ENCODE data around the gene STXBP2. TPM values are rescaled to one million over a fixed set of nuclear protein-coding genes. Genes with fewer than 3 reads are reported as not detected.

STXBP2 gene
- total RNA-seq, 4 donors from 2014 or later: 117 to 245 (median 199) TPM

DNA sequence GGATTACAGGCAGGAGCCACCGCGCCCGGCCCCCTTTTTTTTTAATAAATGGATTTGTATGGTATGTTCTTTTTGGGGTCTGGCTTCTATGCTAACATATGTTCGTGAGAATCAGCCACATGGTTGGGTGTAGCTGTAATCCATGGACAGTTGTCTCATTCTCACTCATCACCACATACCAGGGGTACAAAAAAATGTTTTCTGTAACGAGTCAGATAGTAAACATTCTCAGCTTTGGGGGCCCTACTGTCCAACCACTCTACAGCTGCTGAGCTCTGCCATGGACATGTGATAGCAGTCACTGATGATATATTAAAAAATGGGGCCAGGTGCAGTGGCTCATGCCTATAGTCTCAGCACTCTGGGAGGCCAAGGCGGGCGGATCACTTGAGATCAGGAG is 26.8 kb downstream of the STXBP2 start:
- no peaks in the 10 kb centered on the region for H3K27me3 ChIP-seq
- no peaks in the 10 kb centered on the region for H3K9me3 ChIP-seq
- no peak for DNase-seq
- no peaks in the 10 kb centered on the region for H3K4me1 ChIP-seq
- H3K4me3 ChIP-seq: no peak overlapping the region
- TF ChIP-seq POLR2A (IDR thresholded peaks at IDR 0.05): no peak
- no peak for TF ChIP-seq CTCF (IDR thresholded peaks at IDR 0.05)
- H3K27ac ChIP-seq: no peak overlapping the region
- no peaks in the 10 kb centered on the region for H3K36me3 ChIP-seq

DNA sequence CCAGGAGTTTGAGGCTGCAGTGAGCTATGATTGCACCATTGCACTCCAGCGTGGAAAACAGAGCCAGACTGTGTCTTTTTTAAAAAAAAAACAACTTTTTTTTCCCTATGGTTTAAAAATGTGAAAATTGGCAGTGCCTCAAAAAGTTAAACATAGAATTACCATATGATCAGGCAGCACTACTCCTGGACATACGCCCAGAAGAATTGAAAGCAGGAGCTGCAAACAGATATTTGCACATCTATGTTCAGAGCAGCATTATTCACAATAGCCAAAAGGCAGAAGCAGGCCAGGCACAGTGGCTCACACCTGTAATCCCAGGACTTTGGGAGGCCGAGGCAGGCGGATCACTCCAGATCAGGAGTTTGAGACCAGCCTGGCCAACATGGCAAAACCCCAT is 28.2 kb downstream of the STXBP2 start:
- DNase-seq: no peak
- H3K36me3 ChIP-seq: no peaks in the 10 kb centered on the region
- TF ChIP-seq CTCF (IDR thresholded peaks at IDR 0.05) (no peak), POLR2A (IDR thresholded peaks at IDR 0.05) (no peak)
- no peaks in the 10 kb centered on the region for H3K27me3 ChIP-seq
- H3K4me1 ChIP-seq: no peaks in the 10 kb centered on the region
- H3K27ac ChIP-seq: no peak overlapping the region
- no peak overlapping the region for H3K4me3 ChIP-seq
- no peaks in the 10 kb centered on the region for H3K9me3 ChIP-seq

DNA sequence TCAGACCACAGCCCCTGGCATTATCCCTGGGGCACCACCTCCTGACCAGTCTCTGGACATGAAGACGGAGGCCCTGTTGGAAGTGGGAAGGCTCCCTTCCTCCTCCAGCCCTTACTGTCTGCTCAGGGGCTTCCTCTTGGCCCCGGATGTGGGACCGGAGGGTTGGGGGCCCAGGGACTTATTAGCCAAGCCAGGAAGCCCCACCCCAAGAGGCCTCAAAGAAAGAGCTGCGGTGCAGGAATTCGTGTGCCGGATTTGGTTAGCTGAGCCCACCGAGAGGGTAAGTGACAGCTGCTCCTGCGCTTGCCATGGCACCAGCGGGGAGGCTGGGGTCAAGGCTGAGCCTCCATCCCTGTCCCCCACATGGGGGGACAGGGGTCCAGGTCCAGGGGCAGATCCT is 31.9 kb downstream of the STXBP2 start, which contains the start of gene RETN:
Gene RETN (plus strand): TSS at position 208 of the 400 bp plus-strand sequence. CDS start 278 bp downstream, outside the sequence.
- H3K4me1 ChIP-seq: no peaks in the 10 kb centered on the region
- H3K9me3 ChIP-seq: no peaks in the 10 kb centered on the region
- no peaks in the 10 kb centered on the region for H3K36me3 ChIP-seq
- no peak within 1 kb of the TSS for H3K4me3 ChIP-seq
- DNase-seq: no peak
- TF ChIP-seq CTCF (IDR thresholded peaks at IDR 0.05) (no peak), POLR2A (IDR thresholded peaks at IDR 0.05) (no peak)
- no peak within 1 kb of the TSS for H3K27ac ChIP-seq
- no peaks in the 10 kb centered on the region for H3K27me3 ChIP-seq

DNA sequence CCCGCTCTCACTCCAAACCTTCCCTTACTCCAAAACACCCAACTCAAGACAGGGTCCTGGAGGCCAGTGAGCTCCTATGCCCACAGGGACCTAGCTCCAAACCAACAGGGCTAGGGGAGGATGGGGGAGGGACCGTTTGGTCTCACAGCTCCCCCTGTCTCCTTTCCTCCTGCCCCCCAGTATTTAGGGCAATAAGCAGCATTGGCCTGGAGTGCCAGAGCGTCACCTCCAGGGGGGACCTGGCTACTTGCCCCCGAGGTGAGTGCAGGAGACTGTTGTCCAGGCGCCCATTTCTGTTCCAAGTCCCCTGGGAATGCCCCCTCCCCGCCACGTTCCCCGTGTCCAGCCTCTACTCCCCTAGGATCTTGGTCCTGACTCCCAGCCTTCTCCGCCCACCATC is 32.7 kb downstream of the STXBP2 start:
- H3K9me3 ChIP-seq: no peaks in the 10 kb centered on the region
- H3K27me3 ChIP-seq: no peaks in the 10 kb centered on the region
- H3K27ac ChIP-seq: no peak overlapping the region
- no peak overlapping the region for H3K4me3 ChIP-seq
- no peaks in the 10 kb centered on the region for H3K36me3 ChIP-seq
- no peak for DNase-seq
- TF ChIP-seq POLR2A (IDR thresholded peaks at IDR 0.05): no peak
- TF ChIP-seq CTCF (IDR thresholded peaks at IDR 0.05): no peak
- H3K4me1 ChIP-seq: no peaks in the 10 kb centered on the region

GRCh38 chr19:7670150-7670783 is 33.4 kb downstream of the STXBP2 start:
- Histone ChIP-seq H3K27ac (no peak overlapping the region), H3K4me3 (no peak overlapping the region), H3K27me3 (no peaks in the 10 kb centered on the region), H3K4me1 (no peaks in the 10 kb centered on the region), H3K9me3 (no peaks in the 10 kb centered on the region), H3K36me3 (no peaks in the 10 kb centered on the region)
- no peak for DNase-seq
- TF ChIP-seq POLR2A (IDR thresholded peaks at IDR 0.05) (no peak), CTCF (IDR thresholded peaks at IDR 0.05) (no peak)

GRCh38 chr19:7670790-7671189 is 33.9 kb downstream of the STXBP2 start:
- TF ChIP-seq CTCF (IDR thresholded peaks at IDR 0.05) (no peak), POLR2A (IDR thresholded peaks at IDR 0.05) (no peak)
- Histone ChIP-seq H3K27ac (no peak overlapping the region), H3K4me3 (no peak overlapping the region), H3K36me3 (no peaks in the 10 kb centered on the region), H3K27me3 (no peaks in the 10 kb centered on the region), H3K9me3 (no peaks in the 10 kb centered on the region), H3K4me1 (no peaks in the 10 kb centered on the region)
- no peak for DNase-seq
